ENCODE results near the gene SLC4A4.

The SLC4A4 gene

DNA sequence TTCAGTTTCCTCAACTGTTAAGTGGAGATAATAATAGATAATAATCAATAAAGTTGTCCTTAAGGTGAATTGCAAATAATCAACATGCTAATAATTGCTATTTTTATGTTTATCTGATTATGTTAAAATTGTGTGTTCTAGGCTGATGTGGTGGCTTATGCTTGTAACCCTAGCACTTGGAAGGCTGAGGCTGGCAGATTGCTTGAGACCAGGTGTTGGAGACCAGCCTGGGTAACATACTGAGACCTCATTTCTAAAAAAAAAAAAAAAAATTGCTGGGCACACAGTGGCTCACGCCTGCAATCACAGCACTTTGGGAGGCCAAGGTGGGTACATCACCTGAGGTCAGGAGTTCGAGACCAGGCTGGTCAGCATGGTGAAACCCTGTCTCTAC lies 269.9 kb downstream of the SLC4A4 start:
- Histone ChIP-seq H3K4me3 (ENCODE audit: low read length) (no peak overlapping the region), H3K4me2 (ENCODE audit: low read length) (no peak overlapping the region)

GRCh38 chr4:71609167-71609566 lies 270.3 kb downstream of the SLC4A4 start:
- Histone ChIP-seq H3K9me3 (ENCODE audit: control insufficient read depth, insufficient read depth, low read length) (peaks cover 7% of the 10 kb centered on the region; the same call in 1 of the 2 replicates), H3K27me3 (ENCODE audit: control insufficient read depth, low read length) (no peaks in the 10 kb centered on the region), H3K79me2 (ENCODE audit: control insufficient read depth, low read length) (no peaks in the 10 kb centered on the region), H3K4me2 (ENCODE audit: low read length) (no peak overlapping the region), H3K4me3 (ENCODE audit: low read length) (no peak overlapping the region), H3K27ac (ENCODE audit: low read depth, low read length) (no peak overlapping the region), H3F3A (ENCODE audit: control insufficient read depth, insufficient read depth) (no peaks in the 10 kb centered on the region), H3K9me2 (replicated peaks; ENCODE audit: control insufficient read depth, low read length) (no peaks in the 10 kb centered on the region), H4K20me1 (ENCODE audit: control insufficient read depth, insufficient read depth, low read depth, low read length) (no peaks in the 10 kb centered on the region), H3K36me3 (ENCODE audit: control insufficient read depth, low read length) (no peaks in the 10 kb centered on the region), H3K4me1 (ENCODE audit: control insufficient read depth, low read length) (no peaks in the 10 kb centered on the region)
- TF ChIP-seq, protein P1, sequence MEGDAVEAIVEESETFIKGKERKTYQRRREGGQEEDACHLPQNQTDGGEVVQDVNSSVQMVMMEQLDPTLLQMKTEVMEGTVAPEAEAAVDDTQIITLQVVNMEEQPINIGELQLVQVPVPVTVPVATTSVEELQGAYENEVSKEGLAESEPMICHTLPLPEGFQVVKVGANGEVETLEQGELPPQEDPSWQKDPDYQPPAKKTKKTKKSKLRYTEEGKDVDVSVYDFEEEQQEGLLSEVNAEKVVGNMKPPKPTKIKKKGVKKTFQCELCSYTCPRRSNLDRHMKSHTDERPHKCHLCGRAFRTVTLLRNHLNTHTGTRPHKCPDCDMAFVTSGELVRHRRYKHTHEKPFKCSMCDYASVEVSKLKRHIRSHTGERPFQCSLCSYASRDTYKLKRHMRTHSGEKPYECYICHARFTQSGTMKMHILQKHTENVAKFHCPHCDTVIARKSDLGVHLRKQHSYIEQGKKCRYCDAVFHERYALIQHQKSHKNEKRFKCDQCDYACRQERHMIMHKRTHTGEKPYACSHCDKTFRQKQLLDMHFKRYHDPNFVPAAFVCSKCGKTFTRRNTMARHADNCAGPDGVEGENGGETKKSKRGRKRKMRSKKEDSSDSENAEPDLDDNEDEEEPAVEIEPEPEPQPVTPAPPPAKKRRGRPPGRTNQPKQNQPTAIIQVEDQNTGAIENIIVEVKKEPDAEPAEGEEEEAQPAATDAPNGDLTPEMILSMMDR (IDR thresholded peaks at IDR 0.05; ENCODE audit: low read depth, low read length, poor library complexity, severe bottlenecking): no peak
- no peak for TF ChIP-seq EZH2phosphoT487 (IDR thresholded peaks at IDR 0.05; ENCODE audit: borderline replicate concordance, low read length)

More for the DNA sequence above, 269.9 kb downstream of the SLC4A4 start:
- H3K79me2 ChIP-seq (ENCODE audit: control insufficient read depth, low read length): no peaks in the 10 kb centered on the region
- H3K9me3 ChIP-seq (ENCODE audit: control insufficient read depth, insufficient read depth, low read length): peaks cover 7% of the 10 kb centered on the region; the same call in 1 of the 2 replicates
- H3K9me2 ChIP-seq (replicated peaks; ENCODE audit: control insufficient read depth, low read length): no peaks in the 10 kb centered on the region
- H3K4me1 ChIP-seq (ENCODE audit: control insufficient read depth, low read length): no peaks in the 10 kb centered on the region
- no peak overlapping the region for H3K27ac ChIP-seq (ENCODE audit: low read depth, low read length)
- H3F3A ChIP-seq (ENCODE audit: control insufficient read depth, insufficient read depth): no peaks in the 10 kb centered on the region
- no peaks in the 10 kb centered on the region for H3K36me3 ChIP-seq (ENCODE audit: control insufficient read depth, low read length)
- H4K20me1 ChIP-seq (ENCODE audit: control insufficient read depth, insufficient read depth, low read depth, low read length): no peaks in the 10 kb centered on the region
- H3K27me3 ChIP-seq (ENCODE audit: control insufficient read depth, low read length): no peaks in the 10 kb centered on the region
- TF ChIP-seq, protein P1 (IDR thresholded peaks at IDR 0.05; ENCODE audit: low read depth, low read length, poor library complexity, severe bottlenecking): no peak
- no peak for TF ChIP-seq EZH2phosphoT487 (IDR thresholded peaks at IDR 0.05; ENCODE audit: borderline replicate concordance, low read length)

- no peaks in the 10 kb centered on the region for H3K79me2 ChIP-seq (ENCODE audit: control insufficient read depth, low read length)
- H3K4me2 ChIP-seq (ENCODE audit: low read length): no peak overlapping the region
- H3K9me2 ChIP-seq (replicated peaks; ENCODE audit: control insufficient read depth, low read length): no peaks in the 10 kb centered on the region
- H3K27ac ChIP-seq (ENCODE audit: low read depth, low read length): no peak overlapping the region
- H3F3A ChIP-seq (ENCODE audit: control insufficient read depth, insufficient read depth): no peaks in the 10 kb centered on the region
- no peaks in the 10 kb centered on the region for H4K20me1 ChIP-seq (ENCODE audit: control insufficient read depth, insufficient read depth, low read depth, low read length)
- TF ChIP-seq EZH2phosphoT487 (IDR thresholded peaks at IDR 0.05; ENCODE audit: borderline replicate concordance, low read length): no peak
- TF ChIP-seq, protein P1 (IDR thresholded peaks at IDR 0.05; ENCODE audit: low read depth, low read length, poor library complexity, severe bottlenecking): no peak
- no peaks in the 10 kb centered on the region for H3K27me3 ChIP-seq (ENCODE audit: control insufficient read depth, low read length)
- peaks cover 7% of the 10 kb centered on the region; the same call in 1 of the 2 replicates for H3K9me3 ChIP-seq (ENCODE audit: control insufficient read depth, insufficient read depth, low read length)
- H3K4me1 ChIP-seq (ENCODE audit: control insufficient read depth, low read length): no peaks in the 10 kb centered on the region
- H3K4me3 ChIP-seq (ENCODE audit: low read length): no peak overlapping the region
- no peaks in the 10 kb centered on the region for H3K36me3 ChIP-seq (ENCODE audit: control insufficient read depth, low read length)
Measured at GRCh38 chr4:71609651-71610050, 270.8 kb downstream of the SLC4A4 start.
